DMS 273 (cell line): ENCODE results near the gene HDHD5.
A peak's percentile ranks its signal among the peaks of the same experiment; 100 is the strongest.

Source experiments
- DNase-seq: peaks from one replicate; lab custom pipeline; 2025; ENCODE audit not compliant: unreplicated experiment; lab: John Stamatoyannopoulos, UW

HDHD5 gene

DNA sequence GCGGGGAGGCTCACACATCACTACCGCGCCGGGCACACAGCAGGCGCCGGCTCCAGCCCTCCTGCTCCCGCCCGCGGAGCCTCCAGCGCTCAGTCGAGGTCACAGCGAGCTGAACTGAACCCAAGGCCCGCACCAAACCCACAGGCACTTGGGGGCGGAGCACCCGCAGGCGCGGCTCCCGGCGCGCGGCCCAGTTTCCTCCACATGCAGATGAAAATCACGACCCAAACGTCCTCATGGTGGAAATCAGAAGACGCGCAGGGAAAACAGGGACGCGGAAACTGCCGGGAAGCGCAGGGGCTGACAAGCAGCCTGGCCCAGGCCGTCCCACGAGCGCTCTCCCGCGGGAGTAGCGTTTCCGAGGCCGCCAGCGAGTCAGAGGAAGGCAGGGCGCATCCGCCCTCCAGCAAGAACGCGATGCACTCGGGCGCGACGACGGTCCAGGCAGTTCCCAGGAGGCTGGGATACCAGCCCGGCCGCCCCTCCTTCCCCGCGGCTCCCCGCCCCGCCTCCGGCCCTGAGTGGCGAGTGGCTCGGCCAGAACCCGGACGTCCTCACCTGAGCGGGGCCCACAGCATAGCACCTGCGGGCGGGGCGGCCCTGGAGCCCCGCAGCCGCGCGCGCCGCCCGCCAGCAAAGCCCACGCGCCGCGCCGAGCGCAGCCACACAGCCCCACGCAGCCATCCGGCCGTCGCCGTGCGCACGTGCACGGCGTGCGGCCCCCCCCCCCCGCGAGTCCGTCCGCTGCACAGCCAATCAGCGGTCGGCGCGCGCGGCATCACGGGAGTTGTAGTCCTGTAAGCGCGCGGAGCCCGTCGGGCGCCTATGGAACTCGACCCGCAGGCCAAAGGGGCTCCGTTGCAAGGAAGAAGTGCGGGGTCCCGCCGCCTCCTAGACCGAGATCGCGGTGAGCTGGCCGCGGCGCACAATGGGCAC lies at the start of gene HDHD5:
Gene HDHD5 (minus strand): TSS at position 710 of the 936 bp plus-strand sequence. CDS start 26 bp downstream, at position 684.
- DNase-seq: peak; percentile 89

DNA sequence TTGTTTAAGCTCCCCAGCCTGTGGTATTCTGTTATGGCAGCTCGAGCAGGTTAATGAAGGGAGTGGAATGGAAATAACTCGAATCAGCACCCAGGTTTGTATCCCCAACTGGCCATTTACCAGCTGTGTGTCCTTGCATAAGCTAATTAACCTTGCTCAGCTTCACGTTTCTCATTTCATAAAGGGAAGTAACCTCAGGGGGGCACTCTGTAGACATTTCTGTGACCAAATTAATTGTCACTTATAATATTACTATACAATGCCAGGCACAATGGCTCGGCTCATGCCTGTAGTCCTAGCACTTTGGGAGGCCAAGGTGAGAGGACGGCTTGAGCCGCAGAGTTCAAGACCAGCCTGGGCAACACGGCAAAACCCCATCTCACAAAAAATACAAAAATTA lies 46.4 kb upstream of the HDHD5 start:
- DNase-seq: peak; percentile 27

DNA sequence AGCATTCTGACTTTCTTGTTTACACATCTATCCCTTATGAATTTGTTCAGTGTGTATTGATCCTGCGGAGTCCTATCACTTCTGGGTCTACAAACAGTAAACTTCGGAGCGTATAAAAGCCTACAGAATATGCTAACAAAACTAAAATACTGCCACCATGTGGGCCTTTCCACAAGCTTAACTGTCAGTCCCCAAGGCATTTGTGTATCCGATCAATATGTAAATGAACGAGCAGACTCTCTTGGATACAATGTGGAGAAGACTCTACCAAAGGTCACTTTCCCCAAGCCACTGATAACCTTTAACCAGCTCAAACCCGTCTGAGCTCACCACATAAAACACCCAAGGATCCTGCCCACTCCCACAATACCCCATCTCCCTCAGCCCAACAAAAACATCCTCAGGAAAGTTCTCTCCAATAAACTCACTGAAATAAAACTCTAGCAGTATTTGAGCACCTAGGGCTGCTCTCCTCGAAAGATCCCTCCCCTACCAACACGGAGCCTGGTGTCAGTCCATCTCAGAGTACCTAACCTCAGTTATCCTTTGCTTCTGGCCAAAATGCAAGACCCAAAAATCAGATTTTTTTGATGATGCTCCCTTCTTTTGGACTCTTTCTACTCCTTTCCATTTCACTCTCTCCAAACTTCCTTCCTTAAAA lies 42.3 kb upstream of the HDHD5 start:
- peak; percentile 10 for DNase-seq

DNA sequence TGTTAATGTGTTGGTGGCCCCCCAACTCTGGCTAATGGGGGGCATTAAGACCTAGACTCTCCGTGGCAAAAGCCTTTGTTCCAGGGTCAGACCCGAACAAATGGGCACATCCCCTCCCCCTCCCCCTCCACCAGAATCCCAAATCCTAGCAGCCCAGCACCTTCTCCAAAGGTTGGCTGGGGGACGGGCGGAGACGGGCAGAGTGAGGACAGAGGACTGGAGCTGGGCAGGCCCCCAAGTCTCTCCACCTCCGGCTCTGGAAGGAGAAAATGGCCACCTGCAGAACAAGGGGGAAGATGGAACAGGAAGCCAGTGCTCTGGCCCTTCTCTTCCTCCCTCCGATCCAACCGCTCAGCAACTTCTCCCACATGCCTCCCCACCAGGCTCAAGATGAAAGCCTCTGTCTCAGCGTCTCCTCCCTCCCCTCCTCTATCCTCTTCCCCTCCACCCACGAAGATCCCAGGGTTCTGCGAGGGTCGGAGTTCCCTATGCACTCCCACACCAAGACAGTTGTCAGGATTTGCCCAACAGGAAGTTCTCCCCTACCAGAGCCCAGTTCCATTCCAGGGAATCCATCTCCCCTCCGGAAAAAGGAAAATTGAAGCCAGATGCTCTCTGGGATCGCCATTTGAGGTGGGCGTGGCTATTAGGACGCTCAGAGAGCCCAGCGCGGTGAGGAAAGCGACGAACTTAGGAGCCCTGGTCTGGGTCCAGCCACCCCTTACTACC lies 40.1 kb upstream of the HDHD5 start:
- peak; percentile 65 for DNase-seq

DNA sequence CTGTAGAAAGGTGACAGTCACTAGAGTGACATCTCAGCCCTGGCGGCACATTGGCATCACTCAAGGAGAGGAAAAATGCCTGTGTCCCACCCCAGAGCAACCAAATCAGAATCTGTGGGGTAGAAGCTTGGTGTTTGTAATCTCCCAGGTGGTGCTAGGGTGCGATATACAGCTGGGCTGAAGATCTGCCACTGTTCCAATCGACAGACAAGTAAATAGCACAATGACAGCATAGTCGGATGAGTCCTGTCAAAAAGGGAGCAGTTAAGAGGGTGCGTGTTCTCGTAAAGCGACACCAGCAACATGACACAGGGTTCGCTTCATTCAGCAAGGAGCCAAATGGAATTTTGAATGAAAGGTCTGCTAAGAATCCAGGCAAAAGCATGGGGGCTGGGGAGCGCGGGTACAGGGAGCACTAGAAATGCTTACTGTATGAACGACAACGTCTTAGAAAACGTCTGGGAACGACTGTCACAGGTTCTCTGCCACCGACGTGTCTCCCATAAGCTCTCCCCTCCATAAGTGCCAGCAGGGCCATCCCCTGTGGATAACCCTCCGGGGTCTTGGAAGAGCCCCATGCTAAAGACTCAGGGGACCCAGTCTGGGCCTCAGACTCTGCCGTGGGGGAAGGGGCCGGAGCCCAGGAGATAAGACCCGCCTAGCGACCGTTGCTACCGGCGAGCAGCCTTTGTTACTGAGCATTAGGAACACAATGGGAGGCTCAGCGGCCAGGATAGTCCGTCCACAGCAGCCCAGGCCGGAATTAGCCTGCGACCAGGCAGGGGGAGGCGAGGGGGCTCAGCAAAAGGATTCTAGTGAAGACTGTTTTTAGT lies 39.3 kb upstream of the HDHD5 start:
- no peak for DNase-seq

DNA sequence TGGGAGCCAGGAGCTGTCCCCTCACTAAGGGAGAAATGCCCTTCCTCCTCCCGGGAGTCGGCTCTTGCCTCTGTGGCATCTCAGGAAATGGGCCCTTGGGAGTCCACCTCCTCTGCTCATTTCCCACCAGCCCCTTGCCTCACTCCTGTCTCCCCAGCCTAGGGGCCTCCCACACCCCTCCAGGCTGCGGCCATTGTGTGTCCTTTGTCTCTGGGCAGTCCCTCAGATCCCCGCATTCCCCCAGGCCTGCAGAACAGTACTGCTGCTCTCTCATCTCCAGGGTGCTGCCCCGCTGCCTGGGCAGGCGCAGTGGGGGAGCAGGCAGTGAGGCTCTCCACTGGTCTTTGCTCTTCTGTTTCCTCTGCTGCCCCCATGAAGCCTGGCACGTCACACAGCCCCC lies 35.1 kb upstream of the HDHD5 start:
- no peak for DNase-seq

DNA sequence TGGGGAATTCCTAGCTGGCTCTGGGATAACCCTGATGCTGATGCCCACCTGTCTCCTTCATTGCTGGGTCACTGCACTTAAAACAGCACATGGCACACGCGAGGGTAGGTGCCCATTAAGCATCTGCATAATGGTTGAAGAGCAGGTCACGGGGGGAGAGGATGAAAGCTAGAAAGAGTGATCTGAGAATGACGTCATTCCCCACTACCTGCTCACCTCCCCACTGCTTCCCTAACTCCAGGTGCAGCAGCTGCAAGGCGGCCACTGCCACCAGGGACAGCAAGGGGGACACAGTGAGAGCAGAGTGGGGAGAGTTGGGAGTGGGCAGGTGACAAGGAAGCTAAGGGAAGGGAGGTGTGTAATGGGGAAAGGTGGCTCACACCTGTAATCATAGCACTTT lies 33.1 kb upstream of the HDHD5 start:
- DNase-seq: no peak

DNA sequence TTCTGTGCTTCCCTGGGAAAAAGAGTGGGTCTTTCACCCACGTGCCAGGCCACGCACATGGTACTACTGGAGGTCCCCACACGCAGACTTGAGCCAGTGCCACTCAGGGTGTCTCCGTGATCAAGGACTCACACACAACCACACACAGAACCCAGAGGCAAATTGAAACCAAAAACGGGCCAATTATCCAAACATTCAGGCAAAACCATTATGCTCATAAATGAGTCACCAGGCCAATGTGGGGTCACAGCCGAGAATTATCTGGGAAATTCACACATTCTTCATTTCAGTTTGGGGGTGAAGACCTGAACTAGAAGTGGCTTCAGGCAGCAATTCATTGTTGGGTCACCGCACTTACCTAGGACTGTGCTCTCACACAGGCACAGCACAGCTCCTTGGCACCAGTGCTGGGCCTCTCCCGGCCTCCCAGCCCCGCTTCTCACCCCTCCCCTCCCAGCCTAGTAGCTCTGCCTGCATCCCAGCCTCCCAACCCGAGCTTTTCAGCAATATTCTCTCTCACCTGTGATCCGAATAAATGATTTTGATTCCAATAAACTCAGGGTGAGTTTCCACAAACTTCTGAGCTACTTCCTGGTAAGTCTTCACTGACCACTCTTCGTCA lies 32.2 kb upstream of the HDHD5 start:
- no peak for DNase-seq

DNA sequence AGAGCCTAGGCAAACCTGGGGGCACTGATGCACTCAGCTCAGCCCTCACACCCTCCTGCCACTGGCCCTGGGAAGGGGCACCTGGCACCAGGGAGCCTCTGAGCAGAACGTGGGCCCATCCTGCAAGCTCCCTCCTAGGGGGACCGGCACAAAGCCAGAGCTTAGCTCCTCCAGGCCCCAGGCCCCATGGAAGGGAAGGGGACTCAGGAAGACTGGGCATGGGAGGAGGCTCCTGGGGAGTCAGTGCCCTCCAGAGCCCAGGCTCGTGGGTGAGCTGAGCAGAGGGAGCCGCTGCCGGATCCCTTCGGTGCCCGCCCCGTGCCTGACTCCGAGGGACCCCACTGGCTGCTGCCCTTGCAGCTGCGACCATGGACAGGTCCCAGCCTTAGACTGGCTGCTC lies 31.6 kb upstream of the HDHD5 start:
- no peak for DNase-seq

DNA sequence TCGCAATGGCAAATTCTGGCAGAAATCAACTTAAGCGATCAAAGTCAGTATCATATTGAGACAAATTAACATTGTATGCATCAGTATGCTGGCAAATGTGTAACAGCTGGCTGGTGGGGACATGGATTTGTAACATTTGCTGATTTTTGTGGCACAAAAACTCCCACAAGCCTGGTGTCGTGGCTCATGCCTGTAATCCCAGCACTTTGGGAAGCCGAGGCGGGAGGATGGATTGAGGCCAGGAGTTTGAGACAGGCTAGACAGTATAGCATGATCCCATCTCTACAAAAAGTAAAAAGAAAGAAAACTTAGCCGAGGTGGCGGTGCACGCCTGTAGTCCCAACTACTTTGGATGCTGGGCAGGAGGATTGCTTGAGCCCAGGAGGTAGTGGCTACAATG lies 17.6 kb upstream of the HDHD5 start:
- no peak for DNase-seq

DNA sequence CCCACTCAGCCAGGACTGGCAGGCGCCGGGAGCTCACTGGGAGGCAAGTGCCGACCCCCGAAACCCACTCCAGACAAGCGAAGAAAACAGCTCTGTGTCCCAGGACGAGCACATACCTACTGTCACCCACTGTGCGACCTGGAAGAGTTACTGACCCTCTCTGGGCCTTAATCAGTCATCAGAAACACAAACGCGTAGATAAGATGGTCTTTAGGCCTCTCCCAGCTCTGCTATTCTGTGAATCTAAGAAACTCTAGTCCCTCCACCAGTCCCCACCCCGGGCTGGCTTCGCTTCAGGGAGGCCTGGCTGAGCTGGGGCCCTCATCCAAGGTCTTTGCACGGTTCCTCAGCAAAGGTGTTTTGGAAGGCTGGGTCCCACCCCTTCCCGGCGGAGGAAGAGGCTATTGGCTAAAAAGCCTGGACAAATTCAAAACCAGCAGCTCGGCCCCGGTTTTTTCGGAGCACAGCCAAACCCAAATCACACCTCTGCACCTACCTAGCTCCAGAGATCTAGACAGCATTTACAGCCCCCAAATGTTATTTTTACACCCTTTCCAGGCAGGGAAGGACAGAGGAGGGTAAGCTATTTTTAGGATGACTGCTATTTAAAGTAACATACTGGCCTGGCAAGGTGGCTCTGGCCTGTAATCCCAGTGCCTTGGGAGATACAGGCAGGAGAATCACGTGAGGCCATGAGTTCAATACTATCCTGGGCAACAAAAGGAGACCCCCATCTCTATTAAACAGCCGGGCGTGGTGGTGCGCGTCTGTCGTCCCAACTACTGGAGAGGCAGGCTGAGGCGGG lies 13.2 kb upstream of the HDHD5 start:
- no peak for DNase-seq

DNA sequence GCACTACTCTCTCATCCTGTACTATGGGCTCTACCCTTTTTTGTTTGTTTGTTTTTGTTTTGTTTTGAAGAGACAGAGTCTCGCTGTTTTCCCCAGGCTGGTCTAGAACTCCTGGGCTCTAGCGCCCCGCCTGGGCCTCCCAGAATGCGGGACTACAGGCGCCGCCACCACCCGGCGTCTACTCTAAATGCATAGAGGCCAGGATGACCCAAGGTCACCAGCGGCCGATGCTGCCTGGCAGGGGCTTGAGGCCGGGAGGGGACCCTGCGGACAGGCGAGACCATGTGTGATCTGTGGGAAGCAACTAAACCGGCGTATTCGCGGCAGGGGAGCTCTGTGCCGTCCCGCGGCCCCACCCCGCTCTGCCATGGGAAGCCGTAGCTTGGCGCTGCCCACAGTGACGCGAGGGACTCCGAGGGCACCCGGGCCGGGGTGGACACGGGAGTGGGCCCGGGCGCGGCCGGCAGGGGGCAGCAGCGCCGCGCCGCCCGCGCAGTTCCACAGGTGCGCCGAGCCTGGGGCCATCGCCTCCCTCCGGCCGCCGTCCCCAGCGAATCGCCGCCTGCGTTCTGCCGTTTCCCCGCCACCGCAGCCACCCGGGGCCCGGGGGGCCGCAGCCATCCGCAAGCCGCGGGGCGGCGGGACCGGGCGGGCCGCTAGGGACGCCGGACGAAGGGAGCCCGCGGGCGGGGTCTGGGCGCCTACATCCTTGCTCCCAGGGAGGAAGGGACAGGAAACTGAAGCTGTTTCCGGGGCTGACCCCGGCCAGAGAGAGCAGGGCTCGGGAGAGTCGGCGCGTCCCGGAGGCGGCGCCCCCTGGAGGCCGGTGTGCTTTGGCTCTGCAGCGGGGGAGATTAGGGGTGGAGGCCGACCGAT lies 12.3 kb upstream of the HDHD5 start:
- peak; percentile 91 for DNase-seq

DNA sequence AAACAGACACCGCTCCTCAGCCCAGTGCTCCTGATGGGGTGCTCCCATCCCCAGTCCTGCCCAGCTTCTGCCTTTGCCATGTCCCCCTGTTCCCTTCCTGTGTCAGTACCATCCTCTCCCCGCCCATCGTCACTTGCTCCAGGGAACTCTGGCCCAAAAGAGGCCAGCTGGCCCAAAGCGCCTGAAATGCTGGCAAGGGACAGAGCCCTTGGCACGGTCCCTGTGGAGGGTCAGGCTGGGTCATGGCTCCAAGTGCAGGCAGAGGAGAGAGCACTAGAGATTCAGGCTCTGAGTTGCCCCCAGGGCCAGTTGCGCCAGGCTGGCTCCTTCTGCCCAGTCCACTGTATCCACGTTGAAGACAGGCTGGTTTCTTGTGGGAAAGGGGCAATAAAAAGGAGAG lies 8.4 kb upstream of the HDHD5 start:
- peak; percentile 18 for DNase-seq

DNA sequence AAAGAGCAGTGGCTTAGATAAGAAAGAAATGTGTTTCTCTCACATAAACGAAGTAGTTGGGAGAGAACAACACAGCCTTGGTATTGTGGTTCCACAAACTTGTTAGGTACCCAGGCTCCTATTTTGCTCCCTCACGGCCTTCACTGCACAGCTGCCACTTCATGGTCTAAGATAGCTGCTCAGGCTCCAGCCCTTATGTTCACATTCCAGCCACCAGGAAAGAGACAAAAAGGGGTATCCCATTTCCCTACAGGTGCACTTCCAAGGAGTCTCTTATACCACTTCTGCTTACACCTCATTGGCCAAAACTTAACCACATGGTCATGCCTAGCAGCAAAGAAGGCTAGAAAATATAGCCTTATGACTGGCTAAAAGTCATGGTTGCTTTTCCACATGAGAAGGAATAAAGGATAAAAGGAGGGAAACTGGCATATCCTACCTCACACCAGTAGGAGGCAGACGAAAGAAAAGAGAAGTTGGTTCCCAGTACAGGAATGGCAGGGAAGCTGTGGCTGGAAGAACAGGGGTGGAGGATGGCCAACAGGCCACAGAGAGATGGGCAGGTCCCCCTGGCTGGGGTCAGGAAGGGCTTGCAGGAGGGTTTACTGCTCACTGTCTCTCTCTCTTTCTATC lies 5.4 kb upstream of the HDHD5 start:
- peak; percentile 30 for DNase-seq

DNA sequence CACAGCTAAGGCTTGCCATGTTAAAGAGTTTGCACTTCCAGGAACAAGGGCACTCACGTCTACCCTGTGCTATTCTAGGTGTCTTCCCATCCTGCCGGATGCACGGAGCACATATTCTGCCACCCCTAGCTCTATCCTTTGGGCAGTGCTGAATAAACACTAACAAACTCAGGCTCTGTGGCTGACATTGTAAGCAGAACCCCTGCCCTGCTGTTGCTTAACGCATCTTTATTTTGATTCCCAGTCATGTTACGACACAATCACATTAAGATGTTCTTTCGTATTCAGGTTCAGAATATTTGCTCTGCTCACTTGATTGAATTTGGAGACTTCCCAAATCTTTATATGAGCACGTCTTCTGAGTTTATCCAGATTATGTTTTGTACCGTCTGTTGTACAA lies 3.7 kb upstream of the HDHD5 start:
- DNase-seq: no peak

DNA sequence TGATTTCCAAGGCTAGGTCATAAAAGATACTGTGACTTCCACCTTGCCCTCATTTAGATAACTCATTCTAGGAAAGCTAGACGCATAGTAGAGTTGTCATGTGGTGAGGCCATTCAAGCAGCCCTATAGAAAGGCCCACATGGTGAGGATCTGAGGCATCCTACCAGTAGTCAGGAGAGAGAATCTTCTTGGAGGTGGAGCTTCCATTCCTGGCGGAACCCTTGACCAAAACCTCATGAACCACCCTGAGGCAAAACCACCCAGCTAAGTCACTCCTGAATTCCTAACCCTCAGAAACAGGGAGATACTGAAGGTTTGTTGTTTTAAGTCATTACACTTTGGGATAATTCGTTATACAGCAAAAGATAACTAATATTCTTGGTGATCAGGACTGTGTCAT lies 2.9 kb upstream of the HDHD5 start:
- DNase-seq: no peak

DNA sequence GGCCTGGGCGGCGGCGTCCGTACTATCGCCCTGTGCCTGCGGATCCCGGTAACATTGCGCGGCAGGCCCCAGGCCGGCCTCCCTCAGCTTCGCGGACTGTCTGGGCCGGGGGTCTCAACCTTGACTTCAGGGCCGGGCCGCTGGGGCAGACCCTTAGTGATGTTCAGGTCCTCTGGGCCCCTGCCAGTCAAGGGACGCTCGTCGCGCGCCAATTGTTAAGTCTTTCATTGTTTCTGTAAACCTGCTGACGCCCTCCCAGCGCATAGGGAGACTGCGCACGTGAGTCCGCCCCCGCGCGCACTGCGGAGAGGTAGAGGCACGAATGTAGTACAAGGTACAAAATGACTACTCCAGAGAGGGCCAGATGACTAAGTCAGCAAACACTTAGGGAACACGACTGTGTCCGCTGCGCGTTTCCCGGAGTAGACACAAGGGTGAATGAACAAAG lies 451 bp upstream of the HDHD5 start:
- DNase-seq: peak; percentile 56

DNA sequence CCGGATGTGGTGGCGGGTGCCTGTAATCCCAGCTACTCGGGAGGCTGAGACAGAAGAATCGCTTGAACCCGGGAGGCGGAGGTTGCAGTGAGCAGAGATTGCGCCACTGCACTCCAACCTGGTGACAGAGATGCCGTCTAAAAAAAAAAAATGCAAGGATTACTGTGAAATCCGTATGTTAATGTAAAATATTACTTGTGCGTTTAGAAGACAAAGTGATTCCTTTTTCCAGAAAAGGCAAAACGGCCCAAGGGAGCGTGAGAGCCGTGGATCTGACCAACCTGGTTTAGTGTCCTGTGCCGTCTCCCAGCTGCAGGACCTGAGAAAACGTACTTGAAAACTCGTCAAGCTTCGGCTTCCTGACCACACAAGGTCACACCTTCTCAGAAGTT lies 905 bp downstream of the HDHD5 start:
- DNase-seq: no peak
